ENCODE results near the gene RBM18. TPM values are rescaled to one million over a fixed set of nuclear protein-coding genes. Genes with fewer than 3 reads are reported as not detected.

The RBM18 gene
- total and polyA plus RNA-seq, 2 experiments from 2014 or later, result 11.6 to 32.6 TPM

GRCh38 chr9:122248448-122248865, 16.2 kb downstream of the RBM18 start:
- H3K4me1 ChIP-seq (ENCODE audit: insufficient read depth), result no peaks in the 10 kb centered on the region
- 0 out of 2 replicates have a peak, but pooled peaks cover 8% of the 10 kb centered on the region for H3F3A ChIP-seq (ENCODE audit: insufficient read depth)
- peaks cover 18% of the 10 kb centered on the region; the same call in 1 of the 2 replicates for H3K79me2 ChIP-seq (ENCODE audit: insufficient read depth)
- H3K27me3 ChIP-seq (replicated peaks; ENCODE audit: insufficient read depth), result no peaks in the 10 kb centered on the region
- H3K4me3 ChIP-seq, result no peak overlapping the region
- peaks cover 43% of the 10 kb centered on the region for H3K36me3 ChIP-seq (ENCODE audit: low read depth)
- TF ChIP-seq EZH2 (IDR thresholded peaks at IDR 0.05; ENCODE audit: insufficient read depth, poor library complexity, severe bottlenecking) (no peak), EZH2phosphoT487 (IDR thresholded peaks at IDR 0.05; ENCODE audit: insufficient read depth, low read depth) (no peak)
- no peak overlapping the region for H3K4me2 ChIP-seq (ENCODE audit: unreplicated experiment)
- H3K9ac ChIP-seq, result no peak overlapping the region
- DNase-seq, result no peak
- in situ Hi-C loops (cut with MboI), result no loop called here
- no peak overlapping the region for H3K27ac ChIP-seq
- H4K20me1 ChIP-seq (ENCODE audit: insufficient read depth), result no peaks in the 10 kb centered on the region
- no peak overlapping the region for H2AFZ ChIP-seq
- no peaks in the 10 kb centered on the region for H3K9me2 ChIP-seq (ENCODE audit: insufficient read depth)
- no peaks in the 10 kb centered on the region for H3K9me3 ChIP-seq (ENCODE audit: low read depth)
- WGBS, 2 experiments (ENCODE audit: low coverage in 1 of 2, low lambda C conversion rate in 2 of 2, missing lambda C conversion rate in 2 of 2), result 93 to 98% methylated on average over 5 of the region's 5 CpGs

- Histone ChIP-seq H3K27ac (no peak overlapping the region), H3K9me3 (ENCODE audit: low read depth) (no peaks in the 10 kb centered on the region), H3K36me3 (ENCODE audit: low read depth) (peaks cover 55% of the 10 kb centered on the region), H3K27me3 (replicated peaks; ENCODE audit: insufficient read depth) (no peaks in the 10 kb centered on the region), H3K9me2 (ENCODE audit: insufficient read depth) (no peaks in the 10 kb centered on the region), H3K4me2 (ENCODE audit: unreplicated experiment) (no peak overlapping the region), H3K79me2 (ENCODE audit: insufficient read depth) (0 out of 2 replicates have a peak, but pooled peaks cover 5% of the 10 kb centered on the region), H3K4me3 (no peak overlapping the region), H4K20me1 (ENCODE audit: insufficient read depth) (no peaks in the 10 kb centered on the region), H3K9ac (no peak overlapping the region), H3F3A (ENCODE audit: insufficient read depth) (0 out of 2 replicates have a peak, but pooled peaks cover 8% of the 10 kb centered on the region), H3K4me1 (ENCODE audit: insufficient read depth) (no peaks in the 10 kb centered on the region), H2AFZ (no peak overlapping the region)
- 98 to 100% methylated on average over 3 of the region's 3 CpGs for WGBS, 2 experiments (ENCODE audit: low coverage in 1 of 2, low lambda C conversion rate in 2 of 2, missing lambda C conversion rate in 2 of 2)
- no peak for TF ChIP-seq EZH2phosphoT487 (IDR thresholded peaks at IDR 0.05; ENCODE audit: insufficient read depth, low read depth)
- TF ChIP-seq EZH2 (IDR thresholded peaks at IDR 0.05; ENCODE audit: insufficient read depth, poor library complexity, severe bottlenecking), result no peak
- in situ Hi-C loops (cut with MboI), result no loop called here
- no peak for DNase-seq
These were observed 18.0 kb downstream of the RBM18 start for GRCh38 chr9:122246666-122247065.

- Histone ChIP-seq H3K27me3 (replicated peaks; ENCODE audit: insufficient read depth) (no peaks in the 10 kb centered on the region), H3K9me2 (ENCODE audit: insufficient read depth) (no peaks in the 10 kb centered on the region), H3K9ac (no peak overlapping the region), H4K20me1 (ENCODE audit: insufficient read depth) (no peaks in the 10 kb centered on the region), H3K4me3 (no peak overlapping the region), H3K9me3 (ENCODE audit: low read depth) (no peaks in the 10 kb centered on the region), H3K4me2 (ENCODE audit: unreplicated experiment) (no peak overlapping the region), H3K79me2 (ENCODE audit: insufficient read depth) (no peaks in the 10 kb centered on the region), H3F3A (ENCODE audit: insufficient read depth) (0 out of 2 replicates have a peak, but pooled peaks cover 17% of the 10 kb centered on the region), H3K36me3 (ENCODE audit: low read depth) (peaks cover 69% of the 10 kb centered on the region), H3K27ac (no peak overlapping the region), H3K4me1 (ENCODE audit: insufficient read depth) (no peaks in the 10 kb centered on the region), H2AFZ (no peak overlapping the region)
- WGBS, 2 experiments (ENCODE audit: low coverage in 1 of 2, low lambda C conversion rate in 2 of 2, missing lambda C conversion rate in 2 of 2), result 98 to 99% methylated on average over 3 of the region's 3 CpGs
- no peak for DNase-seq
- no peak for TF ChIP-seq EZH2 (IDR thresholded peaks at IDR 0.05; ENCODE audit: insufficient read depth, poor library complexity, severe bottlenecking)
- no peak for TF ChIP-seq EZH2phosphoT487 (IDR thresholded peaks at IDR 0.05; ENCODE audit: insufficient read depth, low read depth)
- in situ Hi-C loops (cut with MboI), result no loop called here
These were observed 20.3 kb downstream of the RBM18 start for GRCh38 chr9:122244349-122244748.

GRCh38 chr9:122239722-122240121, 24.9 kb downstream of the RBM18 start:
- H3K79me2 ChIP-seq (ENCODE audit: insufficient read depth), result no peaks in the 10 kb centered on the region
- H3K9ac ChIP-seq, result no peak overlapping the region
- TF ChIP-seq EZH2 (IDR thresholded peaks at IDR 0.05; ENCODE audit: insufficient read depth, poor library complexity, severe bottlenecking) (no peak), EZH2phosphoT487 (IDR thresholded peaks at IDR 0.05; ENCODE audit: insufficient read depth, low read depth) (no peak)
- H3K4me3 ChIP-seq, result no peak overlapping the region
- H3K27me3 ChIP-seq (replicated peaks; ENCODE audit: insufficient read depth), result no peaks in the 10 kb centered on the region
- H3K9me3 ChIP-seq (ENCODE audit: low read depth), result no peaks in the 10 kb centered on the region
- no peaks in the 10 kb centered on the region for H4K20me1 ChIP-seq (ENCODE audit: insufficient read depth)
- H3K4me2 ChIP-seq (ENCODE audit: unreplicated experiment), result no peak overlapping the region
- H3K9me2 ChIP-seq (ENCODE audit: insufficient read depth), result no peaks in the 10 kb centered on the region
- no peak overlapping the region for H2AFZ ChIP-seq
- H3K36me3 ChIP-seq (ENCODE audit: low read depth), result peaks cover 55% of the 10 kb centered on the region
- DNase-seq, result no peak
- H3K4me1 ChIP-seq (ENCODE audit: insufficient read depth), result no peaks in the 10 kb centered on the region
- H3K27ac ChIP-seq, result no peak overlapping the region
- in situ Hi-C loops (cut with MboI), result no loop called here
- WGBS, 2 experiments (ENCODE audit: low coverage in 1 of 2, low lambda C conversion rate in 2 of 2, missing lambda C conversion rate in 2 of 2), result 77 to 81% methylated on average over 5 of the region's 5 CpGs
- H3F3A ChIP-seq (ENCODE audit: insufficient read depth), result peaks cover 27% of the 10 kb centered on the region; the same call in 1 of the 2 replicates

Data from GM23248 (cell line).